HCT116 (cell line): ENCODE measurements around the gene TMEM247.

Experiments used
- CEBPB ChIP-seq: IDR thresholded peaks from 2 replicates; pipeline ENCODE4 v1.6.1; 2012; ENCODE audit warnings: low read depth
- ELF1 ChIP-seq: IDR thresholded peaks from 2 replicates; pipeline ENCODE4 v1.6.1; 2012; ENCODE audit warnings: low read depth, borderline replicate concordance
- EZH2 ChIP-seq: fragments of 200-600 bp; sonication (generic); IDR thresholded peaks from 2 replicates; pipeline ENCODE4 v1.6.1; 2017; ENCODE audit warnings: antibody characterized with exemption, mixed run types
- FOSL1 ChIP-seq: IDR thresholded peaks from 2 replicates; pipeline ENCODE4 v1.6.1; 2012; ENCODE audit warnings: low read depth
- JUND ChIP-seq: IDR thresholded peaks from 2 replicates; pipeline ENCODE4 v1.6.1; 2012
- POLR2A ChIP-seq: IDR thresholded peaks from 2 replicates; pipeline ENCODE4 v1.7.0; 2011; ENCODE audit warnings: borderline replicate concordance; ENCODE audit not compliant: insufficient read depth, insufficient read length; ENCODE audit errors: extremely low read depth
- RAD21 ChIP-seq: IDR thresholded peaks from 2 replicates; pipeline ENCODE4 v1.6.1; 2012; ENCODE audit warnings: low read depth, mild to moderate bottlenecking
- SP1 ChIP-seq: IDR thresholded peaks from 2 replicates; pipeline ENCODE4 v1.6.1; 2012; ENCODE audit warnings: low read depth
- YY1 ChIP-seq: IDR thresholded peaks from 2 replicates; pipeline ENCODE4 v1.6.1; 2011; ENCODE audit warnings: low read length, low read depth, moderate library complexity, mild to moderate bottlenecking; ENCODE audit not compliant: insufficient replicate concordance; ENCODE audit errors: extremely low read depth
- ZNF274 ChIP-seq: fragments of 200-500 bp; sonication (Bioruptor generic); IDR thresholded peaks from 2 replicates; pipeline ENCODE4 v1.6.1; 2014; ENCODE audit warnings: mild to moderate bottlenecking, low read depth, low read length, inconsistent platforms
- TF ChIP-seq, protein P1 (sequence below), 3 experiments: fragments of 200-600 bp in 1 of 3; sonication (generic) in 1 of 3; IDR thresholded peaks in 2 of 3; conservative IDR thresholded peaks in 1 of 3; 2 replicates each; pipeline ENCODE4 v1.5.1; 2012 to 2017; ENCODE audit warnings: low read depth in 2 of 3, low read length in 2 of 3, antibody characterized with exemption in 1 of 3, borderline replicate concordance in 1 of 3, control low read depth in 1 of 3, mild to moderate bottlenecking in 1 of 3, mixed read lengths in 1 of 3, mixed run types in 1 of 3, moderate library complexity in 1 of 3; ENCODE audit not compliant: insufficient read depth in 1 of 3
- TF ChIP-seq, protein P2 (sequence below): IDR thresholded peaks from 2 replicates; pipeline ENCODE4 v1.6.1; 2012; ENCODE audit warnings: low read depth

DNA sequence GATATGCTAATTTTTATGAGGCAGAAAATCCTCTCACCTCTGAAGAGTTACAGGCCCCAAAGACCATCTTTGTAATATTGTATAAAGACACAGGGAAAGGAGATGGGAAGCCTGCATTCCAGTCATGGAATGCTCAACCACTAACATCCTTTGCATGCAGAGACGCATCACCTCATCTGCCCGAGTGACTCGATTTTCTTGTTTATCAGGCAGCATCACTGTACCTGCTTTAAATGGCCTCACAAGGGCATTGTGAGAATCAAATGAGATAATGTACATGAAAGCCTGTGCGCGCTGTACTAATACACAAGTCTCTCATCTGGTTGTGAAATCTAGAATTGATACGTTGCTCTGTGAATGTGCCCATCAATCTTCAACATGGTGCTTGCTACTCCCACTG is 10.2 kb upstream of the TMEM247 start:
- TF ChIP-seq EZH2 = no peak
- TF ChIP-seq, protein P1, sequence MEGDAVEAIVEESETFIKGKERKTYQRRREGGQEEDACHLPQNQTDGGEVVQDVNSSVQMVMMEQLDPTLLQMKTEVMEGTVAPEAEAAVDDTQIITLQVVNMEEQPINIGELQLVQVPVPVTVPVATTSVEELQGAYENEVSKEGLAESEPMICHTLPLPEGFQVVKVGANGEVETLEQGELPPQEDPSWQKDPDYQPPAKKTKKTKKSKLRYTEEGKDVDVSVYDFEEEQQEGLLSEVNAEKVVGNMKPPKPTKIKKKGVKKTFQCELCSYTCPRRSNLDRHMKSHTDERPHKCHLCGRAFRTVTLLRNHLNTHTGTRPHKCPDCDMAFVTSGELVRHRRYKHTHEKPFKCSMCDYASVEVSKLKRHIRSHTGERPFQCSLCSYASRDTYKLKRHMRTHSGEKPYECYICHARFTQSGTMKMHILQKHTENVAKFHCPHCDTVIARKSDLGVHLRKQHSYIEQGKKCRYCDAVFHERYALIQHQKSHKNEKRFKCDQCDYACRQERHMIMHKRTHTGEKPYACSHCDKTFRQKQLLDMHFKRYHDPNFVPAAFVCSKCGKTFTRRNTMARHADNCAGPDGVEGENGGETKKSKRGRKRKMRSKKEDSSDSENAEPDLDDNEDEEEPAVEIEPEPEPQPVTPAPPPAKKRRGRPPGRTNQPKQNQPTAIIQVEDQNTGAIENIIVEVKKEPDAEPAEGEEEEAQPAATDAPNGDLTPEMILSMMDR (IDR thresholded peaks at IDR 0.05 in 2 of 3, conservative IDR thresholded peaks at IDR 0.05 in 1 of 3; ENCODE audit: borderline replicate concordance in 1 of 3, insufficient read depth in 1 of 3, low read depth in 2 of 3, low read length in 2 of 3) = no peak
- TF ChIP-seq, protein P2, sequence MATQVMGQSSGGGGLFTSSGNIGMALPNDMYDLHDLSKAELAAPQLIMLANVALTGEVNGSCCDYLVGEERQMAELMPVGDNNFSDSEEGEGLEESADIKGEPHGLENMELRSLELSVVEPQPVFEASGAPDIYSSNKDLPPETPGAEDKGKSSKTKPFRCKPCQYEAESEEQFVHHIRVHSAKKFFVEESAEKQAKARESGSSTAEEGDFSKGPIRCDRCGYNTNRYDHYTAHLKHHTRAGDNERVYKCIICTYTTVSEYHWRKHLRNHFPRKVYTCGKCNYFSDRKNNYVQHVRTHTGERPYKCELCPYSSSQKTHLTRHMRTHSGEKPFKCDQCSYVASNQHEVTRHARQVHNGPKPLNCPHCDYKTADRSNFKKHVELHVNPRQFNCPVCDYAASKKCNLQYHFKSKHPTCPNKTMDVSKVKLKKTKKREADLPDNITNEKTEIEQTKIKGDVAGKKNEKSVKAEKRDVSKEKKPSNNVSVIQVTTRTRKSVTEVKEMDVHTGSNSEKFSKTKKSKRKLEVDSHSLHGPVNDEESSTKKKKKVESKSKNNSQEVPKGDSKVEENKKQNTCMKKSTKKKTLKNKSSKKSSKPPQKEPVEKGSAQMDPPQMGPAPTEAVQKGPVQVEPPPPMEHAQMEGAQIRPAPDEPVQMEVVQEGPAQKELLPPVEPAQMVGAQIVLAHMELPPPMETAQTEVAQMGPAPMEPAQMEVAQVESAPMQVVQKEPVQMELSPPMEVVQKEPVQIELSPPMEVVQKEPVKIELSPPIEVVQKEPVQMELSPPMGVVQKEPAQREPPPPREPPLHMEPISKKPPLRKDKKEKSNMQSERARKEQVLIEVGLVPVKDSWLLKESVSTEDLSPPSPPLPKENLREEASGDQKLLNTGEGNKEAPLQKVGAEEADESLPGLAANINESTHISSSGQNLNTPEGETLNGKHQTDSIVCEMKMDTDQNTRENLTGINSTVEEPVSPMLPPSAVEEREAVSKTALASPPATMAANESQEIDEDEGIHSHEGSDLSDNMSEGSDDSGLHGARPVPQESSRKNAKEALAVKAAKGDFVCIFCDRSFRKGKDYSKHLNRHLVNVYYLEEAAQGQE = no peak
- TF ChIP-seq JUND = no peak
- no peak for TF ChIP-seq POLR2A
- TF ChIP-seq YY1 = no peak
- TF ChIP-seq ZNF274 = no peak
- no peak for TF ChIP-seq RAD21
- TF ChIP-seq FOSL1 = no peak
- no peak for TF ChIP-seq ELF1
- no peak for TF ChIP-seq SP1
- no peak for TF ChIP-seq CEBPB
